Endometrial microvascular endothelial cells (primary cell): ENCODE measurements around the gene HIF1A. TPM values are rescaled to one million over a fixed set of nuclear protein-coding genes. Genes with fewer than 3 reads are reported as not detected.

Experiments
- in situ Hi-C: cut with HindIII; loops from 2 replicates; pipeline ENCODE4 v1.10.0; 2017; ENCODE audit warnings: low sequenced_read_pairs, low pct_unique_long_range_greater_than_20kb; ENCODE audit errors: inconsistent ontology term
- total RNA-seq: library from RNA; depleted of rRNA; stranded (reverse); fragments of >200 nt; gene quantifications from one replicate; pipeline ENCODE4 v1.2.3, GENCODE V29; 2015; ENCODE audit errors: inconsistent ontology term

HIF1A gene
- total RNA-seq, 1 donor from 2014 or later = 249 TPM

- in situ Hi-C loops = no loop called here
Measured at GRCh38 chr14:61759878-61760277, 64.6 kb downstream of the HIF1A start.

DNA sequence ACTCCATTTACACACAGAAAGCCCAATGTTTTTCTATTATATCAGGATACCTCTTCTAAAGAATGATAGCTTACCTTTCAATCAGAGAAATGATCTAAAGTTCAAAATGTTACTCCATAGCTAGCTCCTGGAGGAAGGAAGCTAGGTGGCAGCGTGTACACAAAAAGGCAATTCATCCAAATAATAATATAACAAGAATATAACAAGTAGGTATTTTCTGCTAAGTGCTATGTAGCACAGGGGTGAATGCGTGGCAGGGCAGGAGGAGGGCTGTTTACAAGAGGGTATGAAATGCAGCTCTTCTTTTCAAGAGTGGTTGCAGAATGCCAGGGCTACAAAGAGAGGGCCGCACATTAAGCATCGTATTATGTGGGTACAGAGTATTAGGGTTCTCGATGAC, 66.2 kb downstream of the HIF1A start:
- in situ Hi-C loops = no loop called here

DNA sequence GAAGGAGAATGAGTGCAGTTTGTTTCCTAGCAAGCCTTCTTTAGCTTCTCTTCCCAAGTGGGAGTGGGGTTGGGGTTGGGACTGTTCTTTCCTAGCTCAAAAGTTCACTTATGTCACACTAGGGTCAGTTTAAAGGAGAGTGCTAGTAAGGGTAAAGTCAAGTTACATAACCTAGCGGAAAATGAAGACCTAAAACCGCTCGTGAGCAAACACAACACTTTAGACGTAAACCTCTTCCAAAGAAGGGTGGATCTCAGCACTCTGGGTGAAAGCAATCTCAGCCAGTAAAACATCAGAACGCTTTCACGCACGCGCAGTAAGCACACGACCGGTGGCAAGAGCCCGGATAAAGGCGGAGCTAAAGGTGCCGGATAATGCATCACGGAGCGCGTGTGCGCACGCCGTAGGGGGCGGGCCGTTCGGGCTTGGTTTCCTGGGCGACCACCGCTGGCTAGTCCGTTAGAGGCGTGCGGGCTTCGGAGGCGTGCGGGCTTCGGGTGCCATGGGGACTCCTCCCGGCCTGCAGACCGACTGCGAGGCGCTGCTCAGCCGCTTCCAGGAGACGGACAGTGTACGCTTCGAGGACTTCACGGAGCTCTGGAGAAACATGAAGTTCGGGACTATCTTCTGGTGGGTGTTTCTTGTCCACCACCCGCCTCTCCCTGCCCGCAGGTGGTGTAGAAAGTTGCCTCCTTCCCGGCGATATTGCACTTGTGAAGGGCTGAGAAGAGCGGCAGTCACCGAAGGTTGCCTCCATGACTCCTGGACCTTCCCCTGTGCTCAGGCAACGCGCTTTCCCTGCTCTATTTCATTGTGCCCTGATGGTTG, 66.9 kb downstream of the HIF1A start, which contains the start of gene SNAPC1:
Gene SNAPC1, plus strand, starts transcription at position 462 of the 828 bp plus-strand sequence. Its CDS starts 41 bp downstream, at position 503.
- in situ Hi-C loops = no loop called here

GRCh38 chr14:61764342-61765122, 69.2 kb downstream of the HIF1A start:
- in situ Hi-C loops = no loop called here

DNA sequence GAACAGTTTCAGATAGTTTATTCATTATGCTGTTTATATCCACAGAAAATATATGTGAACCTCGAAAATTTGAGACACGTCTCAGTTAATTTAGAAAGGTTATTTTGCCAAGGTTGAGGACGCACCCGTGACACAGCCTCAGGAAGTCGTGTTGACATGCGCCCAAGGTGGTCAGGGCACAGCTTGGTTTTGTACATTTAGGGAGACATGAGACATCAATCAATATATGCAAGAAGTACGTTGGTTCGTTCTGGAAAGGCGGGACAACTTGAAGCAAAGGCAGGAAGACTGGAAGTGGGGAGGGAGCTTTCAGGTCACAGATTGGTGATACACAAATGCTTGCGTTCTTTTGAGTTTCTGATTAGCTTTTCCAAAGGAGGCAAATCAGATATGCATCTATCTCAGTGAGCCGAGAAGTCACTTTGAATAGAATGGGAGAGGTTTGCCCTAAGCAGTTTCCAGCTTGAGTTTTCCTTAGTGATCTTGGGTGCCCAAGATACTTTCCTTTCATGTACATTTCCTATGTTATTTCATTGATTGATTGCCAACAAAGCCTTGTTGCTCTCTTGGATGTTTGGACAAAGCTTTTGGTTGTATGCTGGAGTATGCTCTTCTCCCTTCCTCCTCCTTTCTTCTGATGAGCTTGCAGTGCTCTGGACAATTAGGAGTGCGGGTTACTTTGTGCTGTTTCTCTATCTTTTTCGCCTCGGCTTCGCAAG, 70.1 kb downstream of the HIF1A start:
- in situ Hi-C loops = no loop called here

DNA sequence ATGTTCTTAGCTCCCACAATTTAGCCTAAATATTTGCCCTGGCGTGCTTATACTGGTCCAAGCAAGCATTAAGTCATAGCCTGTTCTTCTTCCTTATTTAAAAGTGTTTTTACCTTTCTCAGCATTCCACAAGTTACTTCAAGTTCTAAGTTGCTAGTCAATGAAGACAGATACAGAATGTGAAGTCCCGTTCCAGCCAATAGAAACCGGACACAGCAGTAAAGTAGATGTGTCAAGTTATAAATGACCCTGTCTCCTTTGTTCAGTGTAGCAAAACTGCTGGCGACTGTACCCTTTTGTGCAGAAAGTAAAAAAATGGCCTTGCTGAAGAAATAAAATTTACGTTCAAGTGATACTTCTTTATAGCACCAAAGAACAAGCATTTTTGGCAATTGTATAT, 70.8 kb downstream of the HIF1A start:
- in situ Hi-C loops = no loop called here

DNA sequence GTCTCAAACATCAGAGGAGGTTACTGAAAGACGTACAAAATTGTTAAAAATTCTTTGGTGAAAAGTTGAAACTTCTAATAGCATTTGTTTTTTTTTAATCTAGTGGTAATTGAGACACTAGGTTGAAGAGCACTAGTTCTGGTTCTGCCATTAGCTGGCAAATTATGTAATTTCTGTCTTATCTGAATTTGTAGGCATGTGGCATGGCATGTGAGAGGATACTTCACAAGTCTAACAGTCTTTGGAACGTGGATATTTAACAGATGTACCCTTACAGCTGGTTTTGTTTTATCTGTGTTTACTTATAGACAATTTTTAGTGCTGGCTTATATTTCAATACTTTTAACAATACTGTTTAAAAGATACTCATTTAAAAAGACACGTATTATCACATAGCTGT, 72.9 kb downstream of the HIF1A start:
- in situ Hi-C loops = no loop called here

GRCh38 chr14:61769893-61770292, 74.6 kb downstream of the HIF1A start:
- in situ Hi-C loops = no loop called here

- in situ Hi-C loops = no loop called here
Measured at GRCh38 chr14:61774861-61775260, 79.5 kb downstream of the HIF1A start.

GRCh38 chr14:61780125-61780524, 84.8 kb downstream of the HIF1A start:
- in situ Hi-C loops = no loop called here

DNA sequence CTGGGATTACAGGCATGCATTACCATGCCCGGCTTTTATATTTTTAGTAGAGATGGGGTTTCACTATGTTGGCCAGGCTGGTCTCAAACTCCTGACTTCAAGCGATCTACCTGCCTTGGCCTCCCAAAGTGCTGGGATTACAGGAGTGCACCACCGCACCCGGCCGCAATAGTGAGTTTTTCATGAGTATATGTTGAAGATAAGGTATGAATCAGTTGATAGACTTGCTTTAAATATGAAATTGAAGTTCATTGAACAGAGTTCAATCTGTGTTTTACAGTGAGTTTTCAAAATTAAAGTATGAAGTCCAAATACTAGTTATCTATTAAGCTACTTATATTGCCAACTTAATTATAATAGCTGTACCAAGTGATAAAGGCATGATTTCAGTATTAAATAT, 102.0 kb downstream of the HIF1A start:
- in situ Hi-C loops = no loop called here

Other genes with a start within 250 kb of the HIF1A start
- gene SNAPC1, start 66.9 kb downstream of the HIF1A start, total RNA-seq = 5.1 TPM
- gene SYT16, start 117.2 kb downstream of the HIF1A start, total RNA-seq = not detected